Hematopoietic multipotent progenitor cell treated with erythropoietin and hydrocortisone succinate and interleukin-3 and kit ligand, for 4 days (in vitro differentiated cells): ENCODE results near the gene C1orf174.

ENCODE experiments used
- DNase-seq: peaks from one replicate; pipeline ENCODE4 v3.0.0-alpha.2; 2015

Gene C1orf174

GRCh38 chr1:3864884-3865283, 35.2 kb downstream of the C1orf174 start:
- no peak for DNase-seq

GRCh38 chr1:3863231-3863935, 36.7 kb downstream of the C1orf174 start:
- no peak for DNase-seq

- DNase-seq, result peak; percentile 81
These were observed 41.7 kb downstream of the C1orf174 start for GRCh38 chr1:3858231-3858981.

GRCh38 chr1:3857791-3858129, 42.3 kb downstream of the C1orf174 start:
- no peak for DNase-seq

GRCh38 chr1:3856923-3857790, 42.9 kb downstream of the C1orf174 start, which contains the start of the genes CEP104 and DFFB:
TSS of gene CEP104 (minus strand) at chr1:3857211. CDS start at chr1:3852407, 4,804 bp downstream.
TSS of gene DFFB (plus strand) at chr1:3857476. CDS start at chr1:3857604, 128 bp downstream.
- DNase-seq, result peak; percentile 97

GRCh38 chr1:3852711-3853485, 47.2 kb downstream of the C1orf174 start:
- DNase-seq, result no peak

- DNase-seq, result no peak
These were observed 48.0 kb downstream of the C1orf174 start for GRCh38 chr1:3852091-3852490.

- no peak for DNase-seq
These were observed 48.8 kb downstream of the C1orf174 start for GRCh38 chr1:3851292-3851691.

- DNase-seq, result no peak
These were observed 49.2 kb downstream of the C1orf174 start for GRCh38 chr1:3850857-3851256.

GRCh38 chr1:3847081-3847480, 53.0 kb downstream of the C1orf174 start:
- no peak for DNase-seq

GRCh38 chr1:3846541-3846940, 53.5 kb downstream of the C1orf174 start:
- no peak for DNase-seq

- DNase-seq, result no peak
These were observed 57.2 kb downstream of the C1orf174 start for GRCh38 chr1:3842912-3843311.

- DNase-seq, result no peak
These were observed 58.6 kb downstream of the C1orf174 start for GRCh38 chr1:3841491-3841890.
